ENCODE measurements around the gene CUX1. TPM values are rescaled to one million over a fixed set of nuclear protein-coding genes. Genes with fewer than 3 reads are reported as not detected.

The CUX1 gene
- total and polyA plus RNA-seq, 10 of the 15 experiments (the other 5 are each of a cell fraction or from before 2014, with no cell fraction given), result 6.1 to 48.6 (median 25.9) TPM

DNA sequence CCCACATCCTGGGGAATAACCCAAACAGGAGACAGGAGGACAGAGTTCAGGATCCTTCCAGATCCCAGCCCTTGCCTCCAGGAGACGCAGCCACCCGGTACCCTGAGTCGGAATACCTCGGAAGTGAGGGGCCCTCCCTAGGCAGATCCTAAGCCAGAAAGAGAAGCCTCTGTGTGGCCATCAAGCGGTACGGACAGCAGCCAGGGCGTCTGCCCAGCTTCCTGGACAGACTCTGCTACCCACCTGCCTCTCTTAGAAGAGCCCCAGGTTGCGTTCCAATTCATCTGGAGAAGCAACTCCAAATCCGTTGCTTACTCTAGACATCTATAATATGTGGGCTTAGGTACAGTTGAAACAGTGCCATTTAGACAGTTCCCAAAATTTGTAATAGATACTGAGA is 249.1 kb downstream of the CUX1 start:
- Histone ChIP-seq H2AFZ (ENCODE audit: control insufficient read depth, low read depth, low read length) (no peak overlapping the region), H3K27ac (ENCODE audit: control insufficient read depth, insufficient read depth) (no peak overlapping the region), H3K79me2 (ENCODE audit: control insufficient read depth, insufficient read depth, low read length) (peaks cover 9% of the 10 kb centered on the region), H3K27me3 (replicated peaks in 1 of 2; ENCODE audit: control insufficient read depth in 2 of 2, insufficient read depth in 2 of 2, low read length in 1 of 2) (no peaks in the 10 kb centered on the region), H3K9me3 (replicated peaks; ENCODE audit: control insufficient read depth, insufficient read depth, low read length) (peaks cover 4% of the 10 kb centered on the region; the same call in 1 of the 3 replicates), H4K20me1 (ENCODE audit: control insufficient read depth, insufficient read depth) (no peaks in the 10 kb centered on the region), H3K4me1 (ENCODE audit: control insufficient read depth, insufficient read depth, low read length) (peaks cover 29% of the 10 kb centered on the region), H3K36me3 (ENCODE audit: control insufficient read depth in 2 of 2, insufficient read depth in 2 of 2, low read length in 1 of 2) (peaks cover 7% of the 10 kb centered on the region in 2 experiments), H3K4me2 (ENCODE audit: control insufficient read depth, insufficient read depth) (no peak overlapping the region), H3K4me3 (no peak overlapping the region), H3K9ac (ENCODE audit: control insufficient read depth, insufficient read depth, low read length) (no peak overlapping the region)
- in situ Hi-C loops (cut with MboI), result no loop called here
- BruUV-seq (replicated peaks), result no TSS peak
- no peak for DNase-seq (ENCODE audit: low read depth, low spot score)
- WGBS (ENCODE audit: insufficient coverage, insufficient replicate concordance, low lambda C conversion rate, missing lambda C conversion rate), result 93% methylated on average over 9 of the region's 9 CpGs
- no peak for TF ChIP-seq POLR2A (IDR thresholded peaks at IDR 0.05; ENCODE audit: low read depth, low read length)
- no peak for TF ChIP-seq SIN3A (IDR thresholded peaks at IDR 0.05; ENCODE audit: low read depth, low read length)
- TF ChIP-seq, protein P1, sequence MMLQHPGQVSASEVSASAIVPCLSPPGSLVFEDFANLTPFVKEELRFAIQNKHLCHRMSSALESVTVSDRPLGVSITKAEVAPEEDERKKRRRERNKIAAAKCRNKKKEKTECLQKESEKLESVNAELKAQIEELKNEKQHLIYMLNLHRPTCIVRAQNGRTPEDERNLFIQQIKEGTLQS (IDR thresholded peaks at IDR 0.05; ENCODE audit: borderline replicate concordance, extremely low read depth, low read depth, low read length), result no peak
- TF ChIP-seq ZNF24 (IDR thresholded peaks at IDR 0.05), result no peak
- TF ChIP-seq, protein P2, sequence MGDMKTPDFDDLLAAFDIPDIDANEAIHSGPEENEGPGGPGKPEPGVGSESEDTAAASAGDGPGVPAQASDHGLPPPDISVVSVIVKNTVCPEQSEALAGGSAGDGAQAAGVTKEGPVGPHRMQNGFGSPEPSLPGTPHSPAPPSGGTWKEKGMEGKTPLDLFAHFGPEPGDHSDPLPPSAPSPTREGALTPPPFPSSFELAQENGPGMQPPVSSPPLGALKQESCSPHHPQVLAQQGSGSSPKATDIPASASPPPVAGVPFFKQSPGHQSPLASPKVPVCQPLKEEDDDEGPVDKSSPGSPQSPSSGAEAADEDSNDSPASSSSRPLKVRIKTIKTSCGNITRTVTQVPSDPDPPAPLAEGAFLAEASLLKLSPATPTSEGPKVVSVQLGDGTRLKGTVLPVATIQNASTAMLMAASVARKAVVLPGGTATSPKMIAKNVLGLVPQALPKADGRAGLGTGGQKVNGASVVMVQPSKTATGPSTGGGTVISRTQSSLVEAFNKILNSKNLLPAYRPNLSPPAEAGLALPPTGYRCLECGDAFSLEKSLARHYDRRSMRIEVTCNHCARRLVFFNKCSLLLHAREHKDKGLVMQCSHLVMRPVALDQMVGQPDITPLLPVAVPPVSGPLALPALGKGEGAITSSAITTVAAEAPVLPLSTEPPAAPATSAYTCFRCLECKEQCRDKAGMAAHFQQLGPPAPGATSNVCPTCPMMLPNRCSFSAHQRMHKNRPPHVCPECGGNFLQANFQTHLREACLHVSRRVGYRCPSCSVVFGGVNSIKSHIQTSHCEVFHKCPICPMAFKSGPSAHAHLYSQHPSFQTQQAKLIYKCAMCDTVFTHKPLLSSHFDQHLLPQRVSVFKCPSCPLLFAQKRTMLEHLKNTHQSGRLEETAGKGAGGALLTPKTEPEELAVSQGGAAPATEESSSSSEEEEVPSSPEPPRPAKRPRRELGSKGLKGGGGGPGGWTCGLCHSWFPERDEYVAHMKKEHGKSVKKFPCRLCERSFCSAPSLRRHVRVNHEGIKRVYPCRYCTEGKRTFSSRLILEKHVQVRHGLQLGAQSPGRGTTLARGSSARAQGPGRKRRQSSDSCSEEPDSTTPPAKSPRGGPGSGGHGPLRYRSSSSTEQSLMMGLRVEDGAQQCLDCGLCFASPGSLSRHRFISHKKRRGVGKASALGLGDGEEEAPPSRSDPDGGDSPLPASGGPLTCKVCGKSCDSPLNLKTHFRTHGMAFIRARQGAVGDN (IDR thresholded peaks at IDR 0.05), result no peak
- TF ChIP-seq BMI1 (IDR thresholded peaks at IDR 0.05; ENCODE audit: borderline replicate concordance), result no peak
- TF ChIP-seq SMC3 (IDR thresholded peaks at IDR 0.05; ENCODE audit: borderline replicate concordance, low read length), result no peak
- ChIA-PET RAD21 (ENCODE audit: unreplicated experiment) (no interaction called here), POLR2A (no interaction called here), SMC1A (ENCODE audit: uncharacterized antibody, unreplicated experiment) (no interaction called here), CTCF (no interaction called here)
- ATAC-seq, result no peak
- intact Hi-C loops (cut with micrococcal nuclease; ENCODE audit: unreplicated experiment), result no loop called here
- FAIRE-seq, result no peak
